ENCODE results near the gene CCDC40.

CCDC40 gene

DNA sequence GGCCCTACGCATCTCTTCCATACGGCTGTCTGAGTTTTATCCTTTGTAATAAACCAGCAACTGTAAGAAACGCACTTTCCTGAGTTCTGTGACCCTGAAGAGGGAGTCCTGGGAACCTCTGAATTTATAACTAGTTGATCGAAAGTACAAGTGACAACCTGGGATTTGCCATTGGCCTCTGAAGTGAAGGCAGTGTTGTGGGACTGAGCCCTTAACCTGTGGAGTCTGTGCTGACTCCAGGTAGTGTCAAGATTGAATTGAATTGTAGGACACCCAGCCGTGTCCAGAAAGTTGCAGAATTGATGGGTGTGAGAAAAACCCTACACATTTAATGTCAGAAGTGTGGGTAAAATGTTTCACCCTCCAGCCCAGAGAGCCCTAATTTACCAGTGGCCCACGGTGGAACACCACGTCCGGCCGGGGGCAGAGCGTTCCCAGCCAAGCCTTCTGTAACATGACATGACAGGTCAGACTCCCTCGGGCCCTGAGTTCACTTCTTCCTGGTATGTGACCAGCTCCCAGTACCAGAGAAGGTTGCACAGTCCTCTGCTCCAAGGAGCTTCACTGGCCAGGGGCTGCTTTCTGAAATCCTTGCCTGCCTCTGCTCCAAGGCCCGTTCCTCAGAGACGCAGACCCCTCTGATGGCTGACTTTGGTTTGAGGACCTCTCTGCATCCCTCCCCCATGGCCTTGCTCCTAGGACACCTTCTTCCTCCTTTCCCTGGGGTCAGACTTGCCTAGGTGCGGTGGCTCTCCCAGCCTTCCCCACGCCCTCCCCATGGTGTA lies 66.4 kb downstream of the CCDC40 start:
- no peak for DNase-seq (ENCODE audit: low spot score)

DNA sequence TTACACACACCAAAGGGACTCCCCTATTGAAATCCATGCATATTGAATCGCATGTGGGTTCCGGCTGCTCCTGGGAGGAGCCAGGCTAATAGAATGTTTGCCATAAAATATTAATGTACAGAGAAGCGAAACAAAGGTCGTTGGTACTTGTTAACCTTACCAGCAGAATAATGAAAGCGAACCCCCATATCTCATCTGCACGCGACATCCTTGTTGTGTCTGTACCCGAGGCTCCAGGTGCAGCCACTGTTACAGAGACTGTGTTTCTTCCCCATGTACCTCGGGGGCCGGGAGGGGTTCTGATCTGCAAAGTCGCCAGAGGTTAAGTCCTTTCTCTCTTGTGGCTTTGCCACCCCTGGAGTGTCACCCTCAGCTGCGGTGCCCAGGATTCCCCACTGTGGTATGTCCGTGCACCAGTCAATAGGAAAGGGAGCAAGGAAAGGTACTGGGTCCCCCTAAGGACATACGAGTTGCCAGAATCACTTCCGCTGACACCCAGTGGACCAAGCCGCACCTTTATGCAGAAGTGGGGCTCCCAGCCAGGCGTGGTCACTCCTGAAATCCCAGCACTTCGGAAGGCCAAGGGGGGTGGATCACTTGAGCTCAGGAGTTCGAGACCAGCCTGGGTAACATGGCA lies 67.1 kb downstream of the CCDC40 start:
- no peak for DNase-seq (ENCODE audit: low spot score)

DNA sequence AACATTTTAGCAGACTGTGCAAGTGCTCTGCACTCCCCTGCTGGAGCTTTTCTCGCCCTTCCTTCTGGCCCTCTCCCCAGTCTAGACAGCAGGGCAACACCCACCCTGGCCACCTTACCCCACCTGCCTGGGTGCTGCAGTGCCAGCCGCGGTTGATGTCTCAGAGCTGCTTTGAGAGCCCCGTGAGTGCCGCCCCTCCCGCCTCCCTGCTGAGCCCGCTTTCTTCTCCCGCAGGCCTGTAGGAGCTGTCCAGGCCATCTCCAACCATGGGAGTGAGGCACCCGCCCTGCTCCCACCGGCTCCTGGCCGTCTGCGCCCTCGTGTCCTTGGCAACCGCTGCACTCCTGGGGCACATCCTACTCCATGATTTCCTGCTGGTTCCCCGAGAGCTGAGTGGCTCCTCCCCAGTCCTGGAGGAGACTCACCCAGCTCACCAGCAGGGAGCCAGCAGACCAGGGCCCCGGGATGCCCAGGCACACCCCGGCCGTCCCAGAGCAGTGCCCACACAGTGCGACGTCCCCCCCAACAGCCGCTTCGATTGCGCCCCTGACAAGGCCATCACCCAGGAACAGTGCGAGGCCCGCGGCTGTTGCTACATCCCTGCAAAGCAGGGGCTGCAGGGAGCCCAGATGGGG lies 68.0 kb downstream of the CCDC40 start:
- peak; percentile 30 for DNase-seq (ENCODE audit: low spot score)

DNA sequence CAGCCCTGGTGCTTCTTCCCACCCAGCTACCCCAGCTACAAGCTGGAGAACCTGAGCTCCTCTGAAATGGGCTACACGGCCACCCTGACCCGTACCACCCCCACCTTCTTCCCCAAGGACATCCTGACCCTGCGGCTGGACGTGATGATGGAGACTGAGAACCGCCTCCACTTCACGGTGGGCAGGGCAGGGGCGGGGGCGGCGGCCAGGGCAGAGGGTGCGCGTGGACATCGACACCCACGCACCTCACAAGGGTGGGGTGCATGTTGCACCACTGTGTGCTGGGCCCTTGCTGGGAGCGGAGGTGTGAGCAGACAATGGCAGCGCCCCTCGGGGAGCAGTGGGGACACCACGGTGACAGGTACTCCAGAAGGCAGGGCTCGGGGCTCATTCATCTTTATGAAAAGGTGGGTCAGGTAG lies 68.5 kb downstream of the CCDC40 start:
- DNase-seq (ENCODE audit: low spot score): no peak

DNA sequence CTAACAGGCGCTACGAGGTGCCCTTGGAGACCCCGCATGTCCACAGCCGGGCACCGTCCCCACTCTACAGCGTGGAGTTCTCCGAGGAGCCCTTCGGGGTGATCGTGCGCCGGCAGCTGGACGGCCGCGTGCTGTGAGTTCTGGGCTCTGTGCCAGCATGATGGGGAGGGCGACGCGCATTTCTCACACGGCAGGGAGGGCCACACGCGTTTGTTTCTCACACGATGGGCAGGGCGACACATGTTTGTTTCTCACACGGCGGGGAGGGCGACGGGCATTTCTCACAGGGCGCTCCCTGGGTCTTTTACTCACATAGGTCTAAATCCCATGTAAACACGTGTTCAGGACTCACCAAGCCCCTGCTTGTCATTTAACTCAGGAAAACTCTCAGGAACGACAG lies 69.3 kb downstream of the CCDC40 start:
- DNase-seq (ENCODE audit: low spot score): no peak

DNA sequence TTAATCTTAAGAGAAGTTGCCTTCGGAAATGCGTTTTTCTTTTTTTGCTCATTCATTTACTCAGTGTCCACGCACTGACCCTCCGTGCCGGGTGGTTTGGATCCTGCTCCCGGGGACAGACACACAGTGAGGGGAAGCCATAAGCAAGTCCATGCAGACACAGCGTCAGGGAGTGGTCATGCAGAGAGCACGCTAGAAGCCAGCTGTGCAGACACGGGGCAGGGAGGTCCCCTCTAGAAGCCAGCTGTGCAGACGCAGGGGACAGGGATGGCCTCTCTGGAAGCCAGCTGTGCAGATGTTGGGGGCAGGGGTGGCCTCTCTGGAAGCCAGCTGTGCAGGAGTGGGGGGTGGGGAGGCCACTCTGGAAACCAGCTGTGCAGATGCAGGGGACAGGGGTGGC lies 69.7 kb downstream of the CCDC40 start:
- DNase-seq (ENCODE audit: low spot score): no peak

DNA sequence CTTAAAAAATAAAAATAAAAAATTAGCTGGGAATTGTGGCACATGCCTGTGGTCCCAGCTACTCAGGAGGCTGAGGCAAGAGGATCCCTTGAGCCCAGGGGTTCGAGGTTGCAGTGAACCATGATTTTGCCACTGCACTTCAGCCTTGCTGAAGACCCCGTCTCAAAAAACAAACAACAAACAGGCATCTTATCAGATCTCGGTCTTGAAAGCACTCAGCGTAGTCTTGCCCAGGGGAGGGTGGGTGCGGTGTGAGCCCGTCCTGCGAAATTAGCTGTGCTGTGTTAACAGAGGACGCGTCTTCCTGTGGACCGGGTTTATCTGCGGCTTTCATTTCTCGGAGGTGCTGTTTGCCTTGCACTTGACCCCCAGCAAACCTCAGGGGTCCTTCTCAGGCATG lies 70.3 kb downstream of the CCDC40 start:
- no peak for DNase-seq (ENCODE audit: low spot score)

DNA sequence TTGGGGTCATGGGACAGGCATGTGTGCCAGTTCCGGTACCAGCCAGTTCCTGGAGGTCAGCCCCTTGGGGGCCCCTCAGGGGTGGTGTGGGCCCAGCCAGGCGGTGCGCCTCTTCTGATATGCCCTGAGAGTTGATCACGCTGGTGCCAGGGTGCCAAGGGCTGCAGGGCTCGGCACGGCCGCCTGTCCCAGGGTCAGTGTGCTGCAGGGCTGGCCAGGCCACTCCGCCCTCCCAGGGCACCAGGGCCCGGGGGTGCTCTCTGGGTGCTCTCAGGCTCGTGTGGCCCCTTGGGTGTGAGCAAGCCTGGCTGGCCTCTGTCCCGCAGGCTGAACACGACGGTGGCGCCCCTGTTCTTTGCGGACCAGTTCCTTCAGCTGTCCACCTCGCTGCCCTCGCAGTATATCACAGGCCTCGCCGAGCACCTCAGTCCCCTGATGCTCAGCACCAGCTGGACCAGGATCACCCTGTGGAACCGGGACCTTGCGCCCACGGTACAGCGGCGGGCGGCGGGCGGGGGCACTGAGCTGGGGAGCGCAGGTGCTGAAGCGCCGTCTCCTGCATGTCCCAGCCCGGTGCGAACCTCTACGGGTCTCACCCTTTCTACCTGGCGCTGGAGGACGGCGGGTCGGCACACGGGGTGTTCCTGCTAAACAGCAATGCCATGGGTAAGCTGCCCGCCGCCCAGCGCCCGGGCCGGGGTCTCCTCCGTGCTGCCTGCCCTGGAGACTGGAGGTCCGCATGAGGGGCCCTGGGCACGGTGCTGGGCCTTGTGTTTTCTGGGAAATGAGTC lies 71.0 kb downstream of the CCDC40 start:
- DNase-seq (ENCODE audit: low spot score): no peak

DNA sequence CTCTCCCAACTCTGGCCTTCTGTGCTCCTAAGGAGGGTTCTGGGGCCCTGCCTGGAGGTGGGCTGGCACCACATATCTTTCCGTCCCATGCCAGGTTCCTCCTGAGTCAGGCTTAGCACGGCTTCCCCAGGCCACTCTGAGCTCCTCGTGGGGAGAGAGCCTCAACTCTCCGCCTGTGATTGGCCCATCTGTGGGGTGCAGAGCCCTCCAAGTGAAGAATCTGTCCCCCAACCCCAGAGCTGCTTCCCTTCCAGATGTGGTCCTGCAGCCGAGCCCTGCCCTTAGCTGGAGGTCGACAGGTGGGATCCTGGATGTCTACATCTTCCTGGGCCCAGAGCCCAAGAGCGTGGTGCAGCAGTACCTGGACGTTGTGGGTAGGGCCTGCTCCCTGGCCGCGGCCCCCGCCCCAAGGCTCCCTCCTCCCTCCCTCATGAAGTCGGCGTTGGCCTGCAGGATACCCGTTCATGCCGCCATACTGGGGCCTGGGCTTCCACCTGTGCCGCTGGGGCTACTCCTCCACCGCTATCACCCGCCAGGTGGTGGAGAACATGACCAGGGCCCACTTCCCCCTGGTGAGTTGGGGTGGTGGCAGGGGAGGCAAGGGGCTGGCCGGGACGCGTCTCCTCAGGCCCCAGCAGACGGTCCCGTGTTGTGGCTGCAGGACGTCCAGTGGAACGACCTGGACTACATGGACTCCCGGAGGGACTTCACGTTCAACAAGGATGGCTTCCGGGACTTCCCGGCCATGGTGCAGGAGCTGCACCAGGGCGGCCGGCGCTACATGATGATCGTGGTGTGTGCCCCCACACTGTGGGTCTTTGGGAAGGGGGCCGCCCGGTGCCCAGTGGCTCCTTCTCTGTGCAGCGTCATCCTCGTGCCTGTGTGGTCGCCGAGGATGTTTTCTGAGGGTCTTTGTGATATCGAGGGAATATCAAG lies 71.9 kb downstream of the CCDC40 start:
- DNase-seq (ENCODE audit: low spot score): no peak

DNA sequence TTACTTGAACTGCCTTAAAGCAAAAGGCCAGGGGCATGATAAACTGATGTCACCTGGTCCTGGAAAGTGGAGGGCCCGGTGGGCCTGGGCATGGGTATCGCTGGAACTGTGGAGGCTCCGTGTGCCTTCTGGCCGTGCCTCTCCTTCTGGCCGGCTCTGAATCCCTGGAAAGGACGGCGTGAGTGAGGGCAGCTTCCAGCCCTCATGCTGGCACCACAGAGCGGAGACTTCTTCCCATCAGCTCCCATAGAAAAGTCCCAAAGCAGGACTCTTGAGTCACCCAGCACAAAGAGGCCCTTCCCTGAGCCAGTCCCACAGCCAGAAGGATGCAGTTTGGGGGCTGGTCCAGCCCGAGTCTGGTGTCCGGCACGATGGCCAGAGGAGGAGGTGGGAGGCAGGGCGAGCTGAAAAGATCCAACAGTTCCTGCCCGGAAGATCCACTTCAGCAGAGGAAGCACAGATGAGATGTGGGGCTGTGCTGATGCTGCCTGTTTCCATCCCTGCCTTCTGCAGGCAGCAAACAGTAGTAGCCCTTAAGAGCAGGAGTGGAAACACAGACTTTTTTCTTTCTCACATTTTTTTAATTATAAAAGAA lies 72.7 kb downstream of the CCDC40 start:
- no peak for DNase-seq (ENCODE audit: low spot score)

DNA sequence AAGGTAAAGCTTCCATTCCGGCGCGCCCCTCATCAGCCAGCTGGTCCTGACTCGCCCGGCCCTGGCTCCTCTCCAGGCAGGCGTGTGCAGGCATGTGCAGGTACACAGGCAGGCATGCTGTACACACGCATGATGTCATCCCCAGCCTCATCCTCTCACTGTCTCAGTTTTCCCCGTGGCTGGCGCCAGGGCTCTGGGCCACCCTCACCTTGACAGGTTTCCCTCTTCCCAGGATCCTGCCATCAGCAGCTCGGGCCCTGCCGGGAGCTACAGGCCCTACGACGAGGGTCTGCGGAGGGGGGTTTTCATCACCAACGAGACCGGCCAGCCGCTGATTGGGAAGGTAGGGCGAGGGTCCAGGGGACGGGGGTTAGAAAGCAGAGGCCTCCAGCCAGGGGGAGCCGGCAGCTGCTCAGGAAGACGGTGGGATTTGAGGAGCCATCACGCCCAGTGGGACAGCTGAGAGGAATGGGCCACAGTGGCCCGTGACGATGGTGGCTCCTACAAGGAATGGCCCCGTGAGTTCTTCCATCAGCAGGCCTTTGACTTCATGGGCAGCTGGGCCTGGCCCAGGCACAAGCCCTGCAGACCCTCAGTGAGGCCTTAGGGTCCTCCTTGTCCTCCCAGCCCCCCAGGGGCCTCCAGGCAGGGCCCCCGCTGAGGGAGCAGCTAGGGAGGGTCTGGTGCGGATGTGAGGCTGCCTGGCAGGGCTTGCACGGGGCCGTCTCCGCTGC lies 73.4 kb downstream of the CCDC40 start:
- no peak for DNase-seq (ENCODE audit: low spot score)

DNA sequence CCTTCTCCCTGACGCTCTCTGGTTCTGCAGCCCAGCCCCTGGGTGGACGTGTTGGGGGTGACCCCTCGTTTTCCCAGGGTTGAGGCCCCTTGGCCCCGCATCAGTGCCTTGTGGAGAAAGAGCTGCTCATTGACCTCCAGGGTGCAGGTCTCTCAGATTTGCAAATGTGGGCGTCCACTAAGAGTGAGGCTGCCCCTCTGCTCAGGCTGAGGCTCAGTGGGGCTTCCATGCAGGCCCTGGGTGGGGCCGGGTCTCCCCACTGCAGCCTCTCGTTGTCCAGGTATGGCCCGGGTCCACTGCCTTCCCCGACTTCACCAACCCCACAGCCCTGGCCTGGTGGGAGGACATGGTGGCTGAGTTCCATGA lies 74.0 kb downstream of the CCDC40 start:
- DNase-seq (ENCODE audit: low spot score): no peak

DNA sequence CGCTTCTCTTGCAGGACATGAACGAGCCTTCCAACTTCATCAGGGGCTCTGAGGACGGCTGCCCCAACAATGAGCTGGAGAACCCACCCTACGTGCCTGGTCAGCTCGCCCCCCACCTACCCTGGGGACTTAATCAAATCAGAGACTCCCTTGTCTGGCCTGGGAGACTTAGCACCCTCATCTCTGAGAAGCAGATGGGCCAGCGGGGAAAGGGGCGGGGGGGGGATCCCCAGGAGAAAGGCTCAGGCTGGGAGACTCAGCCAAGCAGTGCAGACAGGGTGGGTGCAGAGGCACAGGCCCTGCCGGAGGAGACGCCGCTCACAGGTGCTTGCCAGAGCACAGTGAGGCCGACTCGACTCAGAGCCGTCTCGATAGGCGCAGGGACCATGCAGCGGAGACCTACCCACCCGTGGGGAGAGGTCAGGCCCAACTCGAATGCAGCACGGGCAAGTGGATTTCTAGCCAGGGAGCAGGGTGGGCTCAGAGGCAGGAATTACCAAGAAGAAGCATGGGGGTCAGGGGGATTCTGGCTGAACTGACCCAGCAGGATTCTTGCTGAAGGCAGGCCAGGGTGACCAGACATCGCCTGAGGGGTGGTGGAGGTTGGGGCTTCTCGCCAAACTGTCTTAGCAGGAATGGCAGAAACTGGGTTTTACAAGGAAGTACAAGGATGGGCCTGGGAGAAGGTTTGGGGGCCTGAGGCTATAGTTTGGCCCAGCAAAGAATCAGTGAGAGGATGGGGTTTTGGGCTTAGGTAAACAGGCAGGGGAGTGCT lies 74.7 kb downstream of the CCDC40 start:
- no peak for DNase-seq (ENCODE audit: low spot score)

DNA sequence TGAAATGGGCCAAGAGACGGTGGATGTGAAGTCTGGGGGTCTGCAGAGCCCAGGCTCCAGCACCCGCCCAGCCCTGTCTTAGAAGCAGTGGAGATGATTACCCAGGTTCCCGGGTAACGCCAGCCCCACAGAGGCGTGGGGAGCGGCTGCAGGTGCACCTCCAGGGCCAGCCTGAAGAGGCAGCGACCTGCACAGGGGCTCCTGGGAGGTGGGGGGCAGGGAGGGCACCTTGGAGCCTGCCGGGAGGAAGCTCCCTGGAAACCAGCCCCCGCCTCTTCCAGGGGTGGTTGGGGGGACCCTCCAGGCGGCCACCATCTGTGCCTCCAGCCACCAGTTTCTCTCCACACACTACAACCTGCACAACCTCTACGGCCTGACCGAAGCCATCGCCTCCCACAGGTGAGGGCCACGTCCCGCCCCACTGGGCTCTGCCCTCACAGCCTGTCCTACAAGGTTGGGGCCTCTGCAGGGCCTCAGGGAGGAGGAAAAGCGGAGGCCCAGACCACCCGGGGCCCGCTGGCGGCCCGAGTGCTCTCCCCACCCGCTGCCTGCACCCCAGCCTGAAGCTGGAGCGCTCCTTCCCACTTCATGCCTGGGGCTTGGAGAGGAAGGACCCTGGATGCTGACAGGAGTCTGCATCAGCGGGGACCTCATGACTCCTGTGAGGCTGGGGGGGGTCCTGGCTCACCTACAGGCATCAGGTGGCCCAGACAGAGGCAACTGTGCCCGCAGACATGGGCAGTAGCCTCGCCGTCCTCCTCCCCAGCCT lies 75.4 kb downstream of the CCDC40 start:
- no peak for DNase-seq (ENCODE audit: low spot score)

DNA sequence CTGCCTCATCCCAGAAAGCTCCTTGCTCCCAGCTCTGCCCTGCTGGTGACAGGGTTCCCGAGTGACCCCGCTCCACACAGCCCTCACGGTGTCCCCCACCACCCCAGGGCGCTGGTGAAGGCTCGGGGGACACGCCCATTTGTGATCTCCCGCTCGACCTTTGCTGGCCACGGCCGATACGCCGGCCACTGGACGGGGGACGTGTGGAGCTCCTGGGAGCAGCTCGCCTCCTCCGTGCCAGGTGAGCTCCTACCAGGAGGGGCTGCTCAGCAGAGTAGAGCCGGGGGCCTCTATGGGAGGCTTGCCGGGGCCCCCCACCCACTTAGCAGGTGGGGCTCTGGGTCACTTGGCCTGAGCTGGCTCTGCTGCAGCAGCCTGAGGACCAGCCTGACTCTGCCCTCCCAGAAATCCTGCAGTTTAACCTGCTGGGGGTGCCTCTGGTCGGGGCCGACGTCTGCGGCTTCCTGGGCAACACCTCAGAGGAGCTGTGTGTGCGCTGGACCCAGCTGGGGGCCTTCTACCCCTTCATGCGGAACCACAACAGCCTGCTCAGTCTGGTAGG lies 76.1 kb downstream of the CCDC40 start:
- DNase-seq (ENCODE audit: low spot score): no peak

DNA sequence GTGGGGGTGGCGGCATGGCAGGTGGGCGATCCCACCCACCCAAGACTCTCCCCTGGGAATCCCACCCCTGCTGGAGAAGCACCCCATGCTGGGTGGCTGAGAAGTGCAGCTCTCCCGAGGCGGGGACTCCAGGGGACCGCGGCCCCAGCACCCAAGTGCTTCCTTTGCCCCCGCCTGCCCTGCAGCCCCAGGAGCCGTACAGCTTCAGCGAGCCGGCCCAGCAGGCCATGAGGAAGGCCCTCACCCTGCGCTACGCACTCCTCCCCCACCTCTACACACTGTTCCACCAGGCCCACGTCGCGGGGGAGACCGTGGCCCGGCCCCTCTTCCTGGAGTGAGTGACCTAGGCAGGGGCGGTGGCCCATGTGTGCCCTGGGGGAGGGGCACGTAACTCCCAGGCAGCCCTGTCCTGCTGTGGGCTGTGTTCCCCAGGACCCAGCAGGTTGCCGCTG lies 76.6 kb downstream of the CCDC40 start:
- no peak for DNase-seq (ENCODE audit: low spot score)

DNA sequence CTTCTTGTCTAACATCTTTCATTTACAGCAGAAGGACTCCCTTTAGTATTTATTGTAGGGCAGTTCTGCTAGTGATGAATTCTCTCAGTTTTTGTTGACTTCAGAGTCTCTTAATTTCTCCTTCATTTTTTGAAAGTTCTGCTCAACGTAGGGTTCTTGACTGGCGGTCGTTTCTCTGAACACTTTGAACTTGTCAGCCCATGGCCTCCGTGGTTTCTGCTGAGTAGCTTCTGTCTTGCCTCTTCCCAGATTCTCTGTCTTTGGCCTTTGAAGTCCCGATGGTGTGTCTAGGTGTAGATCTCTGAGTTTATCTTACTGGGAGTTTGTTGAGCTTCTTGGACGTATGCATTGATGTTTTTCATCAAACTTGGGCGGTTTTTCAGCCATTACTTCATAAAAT lies 78.3 kb downstream of the CCDC40 start:
- no peak for DNase-seq (ENCODE audit: low spot score)

DNA sequence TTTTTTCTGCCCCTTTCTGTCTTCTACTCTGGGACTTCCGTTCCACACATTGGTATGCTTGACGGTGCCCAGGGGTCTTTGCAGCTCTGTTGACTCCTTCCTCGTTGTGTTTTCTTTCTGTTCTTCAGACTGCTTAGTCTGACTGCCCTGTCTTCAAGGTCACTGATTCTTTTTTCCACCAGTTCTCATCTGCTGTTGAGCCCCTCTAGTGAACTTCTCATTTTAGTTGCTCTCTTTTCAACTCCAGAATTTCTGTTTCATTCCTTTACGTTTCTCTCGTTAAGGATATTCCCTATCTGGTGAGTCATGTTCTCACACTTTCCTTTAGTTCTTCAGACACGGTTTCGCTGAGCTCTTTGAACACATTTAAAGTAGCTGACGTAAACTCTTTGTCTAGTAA lies 78.7 kb downstream of the CCDC40 start:
- no peak for DNase-seq (ENCODE audit: low spot score)
